ENCODE measurements around the gene DAPK2. TPM values are rescaled to one million over a fixed set of nuclear protein-coding genes. Genes with fewer than 3 reads are reported as not detected.

DAPK2 gene
- total and polyA plus RNA-seq, 2 donors from 2014 or later = 3.0 to 3.8 TPM

DNA sequence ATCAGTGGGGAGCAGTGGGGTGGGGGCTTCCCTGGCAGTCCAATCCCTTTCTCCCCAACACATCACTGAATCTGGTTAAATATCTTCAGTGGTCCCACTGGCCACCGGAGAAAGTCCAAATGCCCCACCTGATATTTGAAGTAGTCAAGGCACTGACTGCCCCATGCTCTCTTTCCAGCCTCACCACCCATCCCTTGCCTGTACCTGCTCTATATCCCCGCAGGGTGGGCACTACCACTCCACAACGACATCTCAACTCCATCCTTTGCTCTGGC is 101.7 kb downstream of the DAPK2 start:
- Histone ChIP-seq H3K9ac (ENCODE audit: low read length in 3 of 3) (no peak overlapping the region), H3K27me3 (ENCODE audit: control insufficient read depth, insufficient read depth, low read length) (no peaks in the 10 kb centered on the region), H3K4me1 (ENCODE audit: control insufficient read depth in 2 of 3, insufficient read depth in 2 of 3, low read depth in 1 of 3, low read length in 3 of 3) (peaks cover 0 to 11% (median 6%) of the 10 kb centered on the region in 3 donors)

DNA sequence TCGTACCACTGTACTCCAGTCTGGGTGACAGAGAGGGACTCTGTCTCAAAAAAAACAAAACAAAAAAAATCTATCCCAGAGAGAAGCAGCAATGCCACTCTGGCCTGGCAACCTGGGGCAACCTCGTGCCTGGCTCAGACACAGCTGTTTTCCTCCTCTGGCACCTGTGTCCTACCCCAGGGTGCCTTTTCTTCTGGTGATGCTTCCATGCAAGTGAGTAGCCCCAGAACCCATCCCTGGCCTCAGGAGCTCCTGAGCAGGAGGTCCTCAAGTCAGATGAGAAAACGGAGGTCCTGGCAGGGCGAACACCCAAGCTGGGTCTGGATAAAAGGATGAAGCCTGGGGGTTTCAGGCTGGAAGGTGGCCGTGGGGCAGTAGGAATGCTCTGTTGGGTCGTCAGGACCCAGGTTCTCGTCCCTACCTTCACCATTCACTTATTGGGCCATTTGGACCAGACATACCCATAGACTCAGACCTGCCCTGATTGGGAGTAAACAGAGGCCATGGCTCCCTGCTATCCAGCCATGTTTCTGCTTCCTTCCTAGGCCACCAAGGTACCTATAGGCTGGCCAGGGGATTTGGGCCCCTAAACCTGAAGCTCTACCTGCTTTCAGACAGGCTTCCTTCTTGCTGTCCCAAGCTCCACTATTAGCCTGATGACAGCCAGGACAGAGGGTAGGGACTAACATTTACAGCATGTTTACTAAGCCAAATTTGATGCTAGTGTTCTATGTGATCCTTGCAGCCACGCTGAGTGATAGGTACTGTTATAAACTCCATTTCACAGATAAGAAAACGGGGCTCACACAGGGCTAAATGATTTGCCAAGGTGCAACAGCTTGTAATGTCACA is 102.2 kb downstream of the DAPK2 start:
- no peak for FAIRE-seq
- H3K4me1 ChIP-seq (ENCODE audit: control insufficient read depth in 2 of 3, insufficient read depth in 2 of 3, low read depth in 1 of 3, low read length in 3 of 3) = peaks cover 0 to 14% (median 11%) of the 10 kb centered on the region in 3 donors
- intact Hi-C loops (cut with DNase I) = no loop called here

More for the DNA sequence above, 101.7 kb downstream of the DAPK2 start:
- Histone ChIP-seq H3K4me3 (ENCODE audit: low read length in 3 of 3) (no peak overlapping the region), H3K36me3 (ENCODE audit: control insufficient read depth in 2 of 3, insufficient read depth in 3 of 3, low read length in 3 of 3) (no peaks in the 10 kb centered on the region), H3K9me3 (ENCODE audit: control insufficient read depth in 2 of 3, insufficient read depth in 1 of 3, low read length in 3 of 3) (no peaks in the 10 kb centered on the region), H3K27ac (ENCODE audit: low read depth in 2 of 2, low read length in 2 of 2) (no peak overlapping the region)
- TF ChIP-seq, protein P1, sequence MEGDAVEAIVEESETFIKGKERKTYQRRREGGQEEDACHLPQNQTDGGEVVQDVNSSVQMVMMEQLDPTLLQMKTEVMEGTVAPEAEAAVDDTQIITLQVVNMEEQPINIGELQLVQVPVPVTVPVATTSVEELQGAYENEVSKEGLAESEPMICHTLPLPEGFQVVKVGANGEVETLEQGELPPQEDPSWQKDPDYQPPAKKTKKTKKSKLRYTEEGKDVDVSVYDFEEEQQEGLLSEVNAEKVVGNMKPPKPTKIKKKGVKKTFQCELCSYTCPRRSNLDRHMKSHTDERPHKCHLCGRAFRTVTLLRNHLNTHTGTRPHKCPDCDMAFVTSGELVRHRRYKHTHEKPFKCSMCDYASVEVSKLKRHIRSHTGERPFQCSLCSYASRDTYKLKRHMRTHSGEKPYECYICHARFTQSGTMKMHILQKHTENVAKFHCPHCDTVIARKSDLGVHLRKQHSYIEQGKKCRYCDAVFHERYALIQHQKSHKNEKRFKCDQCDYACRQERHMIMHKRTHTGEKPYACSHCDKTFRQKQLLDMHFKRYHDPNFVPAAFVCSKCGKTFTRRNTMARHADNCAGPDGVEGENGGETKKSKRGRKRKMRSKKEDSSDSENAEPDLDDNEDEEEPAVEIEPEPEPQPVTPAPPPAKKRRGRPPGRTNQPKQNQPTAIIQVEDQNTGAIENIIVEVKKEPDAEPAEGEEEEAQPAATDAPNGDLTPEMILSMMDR (IDR thresholded peaks at IDR 0.05; ENCODE audit: borderline replicate concordance, extremely low read depth, insufficient read depth) = no peak
- FAIRE-seq (no peak), DNase-seq (peak in 1 of 5 donors; percentile 15)
- intact Hi-C loops (cut with DNase I) = no loop called here

DNA sequence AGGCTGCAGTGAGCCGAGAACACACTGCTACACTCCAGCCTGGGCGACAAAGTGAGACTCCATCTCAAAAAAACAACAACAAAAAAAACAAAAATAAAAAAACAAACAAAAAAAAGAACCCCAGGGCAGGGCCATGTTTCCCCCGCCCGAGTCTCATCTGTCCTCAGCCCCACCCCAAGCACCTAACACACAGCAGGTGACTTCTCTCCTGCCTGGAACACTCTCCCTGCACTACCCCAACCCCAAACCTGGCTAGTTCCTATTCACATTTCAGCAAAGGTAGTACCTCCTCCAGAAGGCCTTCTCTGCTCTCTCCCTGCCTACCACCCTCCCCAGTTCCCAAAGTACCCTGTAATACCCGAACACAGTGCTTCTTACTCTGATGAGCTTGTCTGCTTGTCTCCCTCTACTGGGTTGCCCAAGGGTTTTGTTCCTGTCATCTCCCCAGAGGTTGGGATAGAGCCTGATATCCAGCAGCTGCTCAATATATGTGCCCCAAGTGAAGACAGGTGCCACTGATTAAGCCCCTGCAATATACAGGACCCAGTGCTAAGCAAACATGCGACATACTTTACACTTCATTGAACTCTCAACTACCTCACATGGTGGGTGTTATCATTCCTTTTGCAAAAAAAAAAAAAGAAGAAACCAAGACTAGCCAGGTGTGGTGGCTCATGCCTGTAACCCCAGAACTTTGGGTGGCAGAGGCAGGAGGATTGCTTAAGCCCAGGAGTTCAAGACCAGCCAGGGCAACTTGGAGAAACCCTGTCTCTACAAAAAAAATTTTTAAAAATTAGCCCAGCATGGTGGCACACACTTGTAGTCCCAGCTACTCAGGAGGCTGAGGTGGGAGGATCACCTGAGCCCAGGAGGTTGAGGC is 103.6 kb downstream of the DAPK2 start:
- Histone ChIP-seq H3K9ac (ENCODE audit: low read length in 3 of 3) (no peak overlapping the region), H3K9me3 (ENCODE audit: control insufficient read depth in 2 of 3, insufficient read depth in 1 of 3, low read length in 3 of 3) (no peaks in the 10 kb centered on the region), H3K27ac (ENCODE audit: low read depth in 2 of 2, low read length in 2 of 2) (no peak overlapping the region), H3K4me3 (ENCODE audit: low read length in 3 of 3) (no peak overlapping the region), H3K36me3 (ENCODE audit: control insufficient read depth in 2 of 3, insufficient read depth in 3 of 3, low read length in 3 of 3) (no peaks in the 10 kb centered on the region), H3K4me1 (ENCODE audit: control insufficient read depth in 2 of 3, insufficient read depth in 2 of 3, low read depth in 1 of 3, low read length in 3 of 3) (peaks cover 0 to 17% (median 13%) of the 10 kb centered on the region in 3 donors), H3K27me3 (ENCODE audit: control insufficient read depth, insufficient read depth, low read length) (no peaks in the 10 kb centered on the region)
- peak in 1 of 5 donors; percentile 19 for DNase-seq
- intact Hi-C loops (cut with DNase I) = no loop called here
- TF ChIP-seq, protein P1 (IDR thresholded peaks at IDR 0.05; ENCODE audit: borderline replicate concordance, extremely low read depth, insufficient read depth) = no peak
- FAIRE-seq = no peak

More for the DNA sequence above, 102.2 kb downstream of the DAPK2 start:
- Histone ChIP-seq H3K27me3 (ENCODE audit: control insufficient read depth, insufficient read depth, low read length) (no peaks in the 10 kb centered on the region), H3K4me3 (ENCODE audit: low read length in 3 of 3) (no peak overlapping the region), H3K27ac (ENCODE audit: low read depth in 2 of 2, low read length in 2 of 2) (no peak overlapping the region), H3K36me3 (ENCODE audit: control insufficient read depth in 2 of 3, insufficient read depth in 3 of 3, low read length in 3 of 3) (no peaks in the 10 kb centered on the region), H3K9me3 (ENCODE audit: control insufficient read depth in 2 of 3, insufficient read depth in 1 of 3, low read length in 3 of 3) (no peaks in the 10 kb centered on the region), H3K9ac (ENCODE audit: low read length in 3 of 3) (no peak overlapping the region)
- DNase-seq = peak in 1 of 5 donors; percentile 32
- TF ChIP-seq, protein P1 (IDR thresholded peaks at IDR 0.05; ENCODE audit: borderline replicate concordance, extremely low read depth, insufficient read depth) = no peak

Measured in kidney (tissue), 14 donors.